ENCODE data around the gene KDM4C.

Gene KDM4C

GRCh38 chr9:7149258-7149657 lies 391.5 kb downstream of the KDM4C start:
- no peak for DNase-seq

GRCh38 chr9:7150153-7150890 lies 392.5 kb downstream of the KDM4C start:
- DNase-seq: no peak

- no peak for DNase-seq
Observed at GRCh38 chr9:7153134-7153533, 395.4 kb downstream of the KDM4C start.

- no peak for DNase-seq
Observed at GRCh38 chr9:7153566-7153965, 395.8 kb downstream of the KDM4C start.

- DNase-seq: no peak
Observed at GRCh38 chr9:7154003-7154619, 396.3 kb downstream of the KDM4C start.

GRCh38 chr9:7154650-7155049 lies 396.9 kb downstream of the KDM4C start:
- DNase-seq: no peak

- DNase-seq: no peak
Observed at GRCh38 chr9:7161469-7161868, 403.7 kb downstream of the KDM4C start.

- no peak for DNase-seq
Observed at GRCh38 chr9:7163932-7164331, 406.2 kb downstream of the KDM4C start.

GRCh38 chr9:7164440-7165330 lies 406.9 kb downstream of the KDM4C start:
- DNase-seq: no peak

GRCh38 chr9:7165331-7165975 lies 407.7 kb downstream of the KDM4C start:
- DNase-seq: no peak

GRCh38 chr9:7166074-7166473 lies 408.3 kb downstream of the KDM4C start:
- DNase-seq: no peak

GRCh38 chr9:7169717-7170389 lies 412.1 kb downstream of the KDM4C start:
- no peak for DNase-seq

GRCh38 chr9:7171396-7172153 lies 413.8 kb downstream of the KDM4C start:
- no peak for DNase-seq

GRCh38 chr9:7172154-7173115 lies 414.7 kb downstream of the KDM4C start:
- no peak for DNase-seq

- no peak for DNase-seq
Observed at GRCh38 chr9:7173139-7173538, 415.4 kb downstream of the KDM4C start.

- DNase-seq: no peak
Observed at GRCh38 chr9:7174301-7174700, 416.5 kb downstream of the KDM4C start.

- DNase-seq: no peak
Observed at GRCh38 chr9:7174884-7175283, 417.1 kb downstream of the KDM4C start.

GRCh38 chr9:7176561-7176960 lies 418.8 kb downstream of the KDM4C start:
- DNase-seq: no peak

GRCh38 chr9:7177383-7177782 lies 419.6 kb downstream of the KDM4C start:
- DNase-seq: no peak

GRCh38 chr9:7178729-7179128 lies 421.0 kb downstream of the KDM4C start:
- DNase-seq: no peak

GRCh38 chr9:7180247-7180646 lies 422.5 kb downstream of the KDM4C start:
- DNase-seq: no peak
